ENCODE results near the gene KIF12. TPM values are rescaled to one million over a fixed set of nuclear protein-coding genes. Genes with fewer than 3 reads are reported as not detected.

The KIF12 gene
- total and polyA plus RNA-seq, 4 donors, result 0.47 to 6.7 (median 4.8) TPM

GRCh38 chr9:114109124-114109523 is 10.0 kb upstream of the KIF12 start:
- WGBS, 2 donors, result 85 to 90% methylated on average over 6 of the region's 6 CpGs
- Histone ChIP-seq H3K4me3 (no peak overlapping the region), H3K4me1 (ENCODE audit: control insufficient read depth in 5 of 5, insufficient read depth in 5 of 5, low read length in 5 of 5) (peaks cover 0 to 13% (median 5%) of the 10 kb centered on the region in 5 donors), H3K36me3 (ENCODE audit: control insufficient read depth in 4 of 4, insufficient read depth in 4 of 4, low read length in 4 of 4) (no peaks in the 10 kb centered on the region), H3K27ac (ENCODE audit: low read depth in 1 of 2, low read length in 1 of 2) (no peak overlapping the region), H3K27me3 (ENCODE audit: control insufficient read depth in 3 of 3, insufficient read depth in 3 of 3, low read length in 2 of 3) (peaks cover 0 to 2% (median 0%) of the 10 kb centered on the region in 3 donors), H3K9ac (ENCODE audit: insufficient read depth in 1 of 2, low read length in 2 of 2) (no peak overlapping the region), H3K9me3 (ENCODE audit: control insufficient read depth in 4 of 4, insufficient read depth in 3 of 4, low read length in 3 of 4) (no peaks in the 10 kb centered on the region)
- DNase-seq (no peak), ATAC-seq (ENCODE audit: insufficient read depth, low FRiP score) (no peak)
- TF ChIP-seq CTCF (IDR thresholded peaks at IDR 0.05; ENCODE audit: control extremely low read depth, extremely low read depth), result no peak

GRCh38 chr9:114108016-114108833 is 9.1 kb upstream of the KIF12 start:
- no peaks in the 10 kb centered on the region for H3K36me3 ChIP-seq (ENCODE audit: control insufficient read depth in 4 of 4, insufficient read depth in 4 of 4, low read length in 4 of 4)
- H3K27me3 ChIP-seq (ENCODE audit: control insufficient read depth in 3 of 3, insufficient read depth in 3 of 3, low read length in 2 of 3), result peaks cover 0 to 2% (median 0%) of the 10 kb centered on the region in 3 donors
- peak; percentile 58 for TF ChIP-seq CTCF (IDR thresholded peaks at IDR 0.05; ENCODE audit: control extremely low read depth, extremely low read depth)
- DNase-seq, result peak; percentile 90 to 92 (median 90)
- ATAC-seq (ENCODE audit: insufficient read depth, low FRiP score), result peak; percentile 97
- H3K4me1 ChIP-seq (ENCODE audit: control insufficient read depth in 5 of 5, insufficient read depth in 5 of 5, low read length in 5 of 5), result peaks cover 0 to 9% (median 2%) of the 10 kb centered on the region in 5 donors
- WGBS, 2 donors, result 44 to 47% methylated on average over 28 of the region's 28 CpGs
- no peak overlapping the region for H3K27ac ChIP-seq (ENCODE audit: low read depth in 1 of 2, low read length in 1 of 2)
- H3K9me3 ChIP-seq (ENCODE audit: control insufficient read depth in 4 of 4, insufficient read depth in 3 of 4, low read length in 3 of 4), result no peaks in the 10 kb centered on the region
- no peak overlapping the region for H3K9ac ChIP-seq (ENCODE audit: insufficient read depth in 1 of 2, low read length in 2 of 2)
- no peak overlapping the region for H3K4me3 ChIP-seq

GRCh38 chr9:114107286-114108001 is 8.4 kb upstream of the KIF12 start:
- Histone ChIP-seq H3K9me3 (ENCODE audit: control insufficient read depth in 4 of 4, insufficient read depth in 3 of 4, low read length in 3 of 4) (no peaks in the 10 kb centered on the region), H3K4me1 (ENCODE audit: control insufficient read depth in 5 of 5, insufficient read depth in 5 of 5, low read length in 5 of 5) (peaks cover 0 to 8% (median 2%) of the 10 kb centered on the region in 5 donors), H3K36me3 (ENCODE audit: control insufficient read depth in 4 of 4, insufficient read depth in 4 of 4, low read length in 4 of 4) (no peaks in the 10 kb centered on the region), H3K27me3 (ENCODE audit: control insufficient read depth in 3 of 3, insufficient read depth in 3 of 3, low read length in 2 of 3) (peaks cover 0 to 2% (median 0%) of the 10 kb centered on the region in 3 donors), H3K9ac (ENCODE audit: insufficient read depth in 1 of 2, low read length in 2 of 2) (no peak overlapping the region), H3K4me3 (no peak overlapping the region), H3K27ac (ENCODE audit: low read depth in 1 of 2, low read length in 1 of 2) (no peak overlapping the region)
- TF ChIP-seq CTCF (IDR thresholded peaks at IDR 0.05; ENCODE audit: control extremely low read depth, extremely low read depth), result no peak
- no peak for DNase-seq
- 65 to 72% methylated on average over 13 of the region's 13 CpGs for WGBS, 2 donors
- no peak for ATAC-seq (ENCODE audit: insufficient read depth, low FRiP score)
